SK-N-SH (cell line): ENCODE results near the gene XIRP2.

Experiments
- CHD2 ChIP-seq: fragments of 150-350 bp; IDR thresholded peaks from 2 replicates; pipeline ENCODE4 v1.6.1; 2018; ENCODE audit warnings: low read length; ENCODE audit not compliant: partially characterized antibody
- CTCF ChIP-seq: fragments of 200-600 bp; sonication (generic); IDR thresholded peaks from 2 replicates; pipeline ENCODE4 v1.6.1; 2017; ENCODE audit warnings: antibody characterized with exemption, mild to moderate bottlenecking, moderate library complexity
- ELF1 ChIP-seq: IDR thresholded peaks from 2 replicates; pipeline ENCODE4 v1.4.0; 2012
- EZH2phosphoT487 ChIP-seq: fragments of 200-600 bp; sonication (generic); IDR thresholded peaks from 2 replicates; pipeline ENCODE4 v1.6.1; 2017; ENCODE audit warnings: low read depth, mixed run types, mild to moderate bottlenecking, antibody characterized with exemption, moderate library complexity, borderline replicate concordance
- FOXJ3 ChIP-seq: sonication (generic); formaldehyde crosslinking; IDR thresholded peaks from 2 replicates; pipeline ENCODE4 v1.5.1; 2020; ENCODE audit warnings: mild to moderate bottlenecking, missing genetic modification reagents
- MAX ChIP-seq: IDR thresholded peaks from 2 replicates; pipeline ENCODE4 v1.4.0; 2012; ENCODE audit warnings: low read depth
- MXI1 ChIP-seq: IDR thresholded peaks from 2 replicates; pipeline ENCODE4 v1.6.1; 2012; ENCODE audit warnings: mild to moderate bottlenecking, low read depth, low read length, improper control_type of control experiment
- POLR2AphosphoS5 ChIP-seq: IDR thresholded peaks from 2 replicates; pipeline ENCODE4 v1.6.1; 2012; ENCODE audit warnings: low read depth, low read length
- REST ChIP-seq: IDR thresholded peaks from 2 replicates; pipeline ENCODE4 v1.6.1; 2012; ENCODE audit warnings: mild to moderate bottlenecking, low read depth, low read length, moderate library complexity
- RFX5 ChIP-seq: IDR thresholded peaks from 2 replicates; pipeline ENCODE4 v1.6.1; 2012; ENCODE audit warnings: mild to moderate bottlenecking, improper control_type of control experiment, low read length
- SMC3 ChIP-seq: IDR thresholded peaks from 2 replicates; pipeline ENCODE4 v1.6.1; 2012; ENCODE audit warnings: low read depth, low read length, improper control_type of control experiment
- TCF12 ChIP-seq: IDR thresholded peaks from 2 replicates; pipeline ENCODE4 v1.4.0; 2012
- USF2 ChIP-seq: fragments of 150-350 bp; IDR thresholded peaks from 2 replicates; pipeline ENCODE4 v1.6.1; 2017; ENCODE audit warnings: antibody characterized with exemption, low read length, low read depth, borderline replicate concordance

GRCh38 chr2:166934817-166935216 is 46.5 kb downstream of the XIRP2 start:
- TF ChIP-seq CTCF: no peak
- no peak for TF ChIP-seq REST
- TF ChIP-seq POLR2AphosphoS5: no peak
- TF ChIP-seq MAX: no peak
- TF ChIP-seq SMC3: no peak
- no peak for TF ChIP-seq ELF1
- no peak for TF ChIP-seq EZH2phosphoT487
- no peak for TF ChIP-seq USF2
- no peak for TF ChIP-seq RFX5
- no peak for TF ChIP-seq MXI1
- TF ChIP-seq TCF12: no peak
- no peak for TF ChIP-seq FOXJ3 (CRISPR knock-in tag)
- TF ChIP-seq CHD2: no peak
